Ishikawa (cell line): ENCODE measurements around the gene FADS3.

Experiments
- EGR1 ChIP-seq: IDR thresholded peaks from 2 replicates; pipeline ENCODE4 v1.6.1; 2012
- MAX ChIP-seq: IDR thresholded peaks from 2 replicates; pipeline ENCODE4 v1.6.1; 2012
- NFIC ChIP-seq: IDR thresholded peaks from 2 replicates; pipeline ENCODE4 v1.6.1; 2012
- REST ChIP-seq: IDR thresholded peaks from 2 replicates; pipeline ENCODE4 v1.6.1; 2012; ENCODE audit warnings: low read depth, mild to moderate bottlenecking
- TCF12 ChIP-seq: IDR thresholded peaks from 2 replicates; pipeline ENCODE4 v1.6.1; 2012; ENCODE audit warnings: low read depth

DNA sequence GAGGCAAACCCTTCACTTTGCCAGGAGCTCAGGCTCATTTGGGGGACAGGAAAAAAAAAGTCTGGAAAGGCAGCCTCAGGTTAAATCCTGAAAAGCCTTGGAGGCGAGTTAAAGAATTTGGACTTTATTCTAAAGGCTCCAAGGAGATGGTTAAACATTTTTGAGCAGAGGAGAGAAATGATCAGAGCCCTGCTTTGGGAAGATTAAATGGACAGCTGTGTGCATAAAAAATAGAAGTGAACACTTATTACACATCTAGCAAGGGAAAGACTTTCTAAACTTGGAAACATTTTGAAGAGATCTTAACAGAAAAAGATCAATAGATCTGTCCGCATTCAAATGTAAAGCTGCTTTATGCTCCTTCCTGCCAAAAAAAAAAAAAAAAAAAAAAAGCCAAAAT lies 34.4 kb upstream of the FADS3 start:
- TF ChIP-seq NFIC (no peak), REST (no peak), EGR1 (no peak), MAX (no peak), TCF12 (no peak)
